GM04504 (cell line): ENCODE measurements around the gene RFC4.

ENCODE experiments used
- DNase-seq: peaks from one replicate; pipeline ENCODE4 v3.0.0-alpha.2; 2012; ENCODE audit warnings: low read depth

The RFC4 gene

GRCh38 chr3:186787642-186788481, 18.4 kb downstream of the RFC4 start:
- DNase-seq, result no peak

GRCh38 chr3:186786922-186787321, 19.4 kb downstream of the RFC4 start:
- DNase-seq, result no peak

GRCh38 chr3:186785495-186786018, 20.7 kb downstream of the RFC4 start:
- no peak for DNase-seq

GRCh38 chr3:186784820-186785494, 21.3 kb downstream of the RFC4 start:
- no peak for DNase-seq

GRCh38 chr3:186783731-186784515, 22.4 kb downstream of the RFC4 start:
- DNase-seq, result peak; percentile 56

- DNase-seq, result peak; percentile 79
These were observed 23.1 kb downstream of the RFC4 start, which contains the start of gene EIF4A2 for GRCh38 chr3:186783058-186783730. Gene EIF4A2, plus strand, starts transcription at chr3:186783577. Its CDS starts 34 bp downstream, at chr3:186783611.

GRCh38 chr3:186782542-186783057, 23.7 kb downstream of the RFC4 start:
- DNase-seq, result no peak

- DNase-seq, result no peak
These were observed 27.1 kb downstream of the RFC4 start for GRCh38 chr3:186779204-186779603.

GRCh38 chr3:186775999-186776398, 30.3 kb downstream of the RFC4 start:
- no peak for DNase-seq

GRCh38 chr3:186772701-186773417, 33.4 kb downstream of the RFC4 start:
- no peak for DNase-seq

- no peak for DNase-seq
These were observed 34.0 kb downstream of the RFC4 start for GRCh38 chr3:186772281-186772694.

- DNase-seq, result no peak
These were observed 45.3 kb downstream of the RFC4 start for GRCh38 chr3:186760897-186761447.

GRCh38 chr3:186760141-186760833, 46.0 kb downstream of the RFC4 start:
- DNase-seq, result no peak

GRCh38 chr3:186759231-186759930, 46.9 kb downstream of the RFC4 start:
- DNase-seq, result no peak

GRCh38 chr3:186757686-186758220, 48.5 kb downstream of the RFC4 start:
- no peak for DNase-seq

- DNase-seq, result no peak
These were observed 49.1 kb downstream of the RFC4 start for GRCh38 chr3:186757214-186757613.

GRCh38 chr3:186754871-186755270, 51.4 kb downstream of the RFC4 start:
- DNase-seq, result no peak

GRCh38 chr3:186754006-186754405, 52.3 kb downstream of the RFC4 start:
- no peak for DNase-seq

- DNase-seq, result no peak
These were observed 54.8 kb downstream of the RFC4 start for GRCh38 chr3:186751480-186751879.
